Transverse colon (tissue), 4 donors: ENCODE data around the gene ZFPL1. TPM values are rescaled to one million over a fixed set of nuclear protein-coding genes. Genes with fewer than 3 reads are reported as not detected.

Experiments used
- DNase-seq: peaks from one replicate; pipeline ENCODE4 v3.0.0-alpha.2; 2019
- H3K27ac ChIP-seq, 4 donors: fragments of 200-600 bp; sonication (generic); 2 replicates each; pipeline ENCODE4 v1.5.1; 2016 to 2018; ENCODE audit warnings: inconsistent platforms in 4 of 4
- H3K27me3 ChIP-seq: fragments of 200-600 bp; sonication (generic); 2 replicates; pipeline ENCODE4 v1.5.1; 2017; ENCODE audit warnings: inconsistent platforms
- H3K36me3 ChIP-seq, 4 donors: fragments of 200-600 bp; sonication (generic); 2 replicates each; pipeline ENCODE4 v1.5.1; 2017 to 2019; ENCODE audit warnings: inconsistent platforms in 4 of 4
- H3K4me1 ChIP-seq, 4 donors: fragments of 200-600 bp; sonication (generic); 2 replicates each; pipeline ENCODE4 v1.5.1; 2017 to 2020; ENCODE audit warnings: inconsistent platforms in 4 of 4
- H3K4me3 ChIP-seq, 4 donors: fragments of 200-600 bp; sonication (generic); 1 replicate in 1 of 4; 2 replicates in 3 of 4; pipeline versions ENCODE4 v1.5.1 to v1.6.1; 2017 to 2019; ENCODE audit warnings: inconsistent platforms in 4 of 4
- H3K9me3 ChIP-seq, 2 donors: fragments of 200-600 bp; sonication (generic); 2 replicates each; pipeline ENCODE4 v1.5.1; 2017 to 2019; ENCODE audit warnings: inconsistent platforms in 2 of 2
- EP300 ChIP-seq: sonication (generic); formaldehyde crosslinking; IDR thresholded peaks from one replicate; pipeline ENCODE4 v1.6.1; 2017; ENCODE audit warnings: antibody characterized with exemption, low read depth
- POLR2A ChIP-seq: fragments of 450-650 bp; IDR thresholded peaks from one replicate; pipeline ENCODE4 v1.6.1; 2016; ENCODE audit warnings: antibody characterized with exemption, mild to moderate bottlenecking, moderate library complexity
- POLR2AphosphoS5 ChIP-seq, 3 donors: sonication (generic); formaldehyde crosslinking; IDR thresholded peaks; one replicate each; pipeline ENCODE4 v1.6.1; 2016; ENCODE audit warnings: antibody characterized with exemption in 3 of 3
- WGBS, 2 donors: methylation state at CpG; one replicate each; pipeline ENCODE4 v1.1.5; 2018; ENCODE audit warnings: low coverage in 1 of 2; 5-methylcytosine and 5-hydroxymethylcytosine counted together
- in situ Hi-C, 4 donors: fragments of 200-750 bp; cut with MboI; loops; one replicate each; pipeline versions ENCODE4 v1.15.0 to v1.15.1; 2017; ENCODE audit warnings: low sequenced_read_pairs in 3 of 4, low pct_ligation_motif_present in 1 of 4, low pct_unique_long_range_greater_than_20kb in 1 of 4
- intact Hi-C: fragments of 100-400 bp; cut with DNase I; formaldehyde crosslinking; loops from one replicate; pipeline ENCODE4 v1.15.1; 2023; ENCODE audit warnings: low total_unique reads
- total RNA-seq, 4 donors: library from RNA; depleted of rRNA; stranded (reverse); fragments of >200 nt; gene quantifications; one replicate each; pipeline ENCODE4 v1.1.0, GENCODE V29; 2016
- TF ChIP-seq, protein P1 (sequence below), 5 experiments: fragments of 200-600 bp in 3 of 5; fragments of 450-650 bp in 2 of 5; sonication (generic) in 3 of 5; IDR thresholded peaks; 1 replicate in 2 of 5; 2 replicates in 3 of 5; pipeline ENCODE4 v1.5.1; 2016 to 2017; ENCODE audit warnings: antibody characterized with exemption in 5 of 5, inconsistent platforms in 3 of 5, mild to moderate bottlenecking in 2 of 5, moderate library complexity in 1 of 5

ZFPL1 gene
- total RNA-seq, 4 donors from 2014 or later = 44.5 to 105 (median 64.2) TPM

DNA sequence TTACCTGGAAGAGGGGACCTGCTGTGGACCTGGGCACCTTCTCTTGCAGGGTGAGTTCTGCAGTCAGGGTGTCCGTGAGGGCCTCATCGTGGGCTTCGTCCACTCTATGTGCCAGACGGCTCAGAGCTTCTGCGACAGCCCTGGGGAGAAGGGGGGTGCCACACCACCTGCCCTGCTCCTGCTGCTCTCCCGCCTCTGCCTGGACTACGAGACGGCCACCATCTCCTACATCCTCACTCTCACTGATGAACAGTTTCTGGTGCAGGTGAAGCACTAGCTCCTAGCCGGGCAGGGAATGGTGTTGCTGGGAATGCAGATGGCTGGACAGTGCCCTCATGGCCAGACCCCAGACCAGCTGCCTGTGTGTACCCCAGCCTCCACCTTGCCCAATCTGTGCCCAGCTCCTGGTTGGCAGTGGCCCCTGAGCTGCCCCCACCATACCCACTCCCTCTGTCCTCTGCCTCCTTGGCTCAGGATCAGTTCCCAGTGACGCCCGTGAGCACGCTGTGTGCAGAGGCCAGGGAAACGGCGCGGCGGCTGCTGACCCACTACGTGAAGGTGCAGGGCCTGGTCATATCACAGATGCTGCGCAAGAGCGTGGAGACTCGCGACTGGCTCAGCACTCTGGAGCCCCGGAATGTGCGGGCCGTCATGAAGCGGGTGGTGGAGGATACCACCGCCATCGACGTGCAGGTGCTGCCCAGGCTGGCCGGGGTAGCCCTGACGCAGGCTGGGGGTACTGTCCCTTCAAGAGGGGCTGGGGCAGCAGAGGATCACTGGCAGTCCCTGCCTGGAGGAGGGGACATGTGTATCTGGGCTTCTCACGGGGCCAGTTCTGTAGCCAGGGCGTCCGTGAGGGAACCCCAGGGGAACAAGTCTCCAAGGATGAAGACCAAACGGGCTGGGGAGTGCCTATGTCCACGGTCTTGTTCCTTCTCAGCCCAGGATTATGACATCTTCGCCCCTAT is 25.5 kb downstream of the ZFPL1 start:
- no peak for DNase-seq
- intact Hi-C loops = loop anchor here (5.0 kb wide), 1 partner anchor 97 kb away; the partner anchor contains the start of gene ARL2
- TF ChIP-seq, protein P1, sequence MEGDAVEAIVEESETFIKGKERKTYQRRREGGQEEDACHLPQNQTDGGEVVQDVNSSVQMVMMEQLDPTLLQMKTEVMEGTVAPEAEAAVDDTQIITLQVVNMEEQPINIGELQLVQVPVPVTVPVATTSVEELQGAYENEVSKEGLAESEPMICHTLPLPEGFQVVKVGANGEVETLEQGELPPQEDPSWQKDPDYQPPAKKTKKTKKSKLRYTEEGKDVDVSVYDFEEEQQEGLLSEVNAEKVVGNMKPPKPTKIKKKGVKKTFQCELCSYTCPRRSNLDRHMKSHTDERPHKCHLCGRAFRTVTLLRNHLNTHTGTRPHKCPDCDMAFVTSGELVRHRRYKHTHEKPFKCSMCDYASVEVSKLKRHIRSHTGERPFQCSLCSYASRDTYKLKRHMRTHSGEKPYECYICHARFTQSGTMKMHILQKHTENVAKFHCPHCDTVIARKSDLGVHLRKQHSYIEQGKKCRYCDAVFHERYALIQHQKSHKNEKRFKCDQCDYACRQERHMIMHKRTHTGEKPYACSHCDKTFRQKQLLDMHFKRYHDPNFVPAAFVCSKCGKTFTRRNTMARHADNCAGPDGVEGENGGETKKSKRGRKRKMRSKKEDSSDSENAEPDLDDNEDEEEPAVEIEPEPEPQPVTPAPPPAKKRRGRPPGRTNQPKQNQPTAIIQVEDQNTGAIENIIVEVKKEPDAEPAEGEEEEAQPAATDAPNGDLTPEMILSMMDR (IDR thresholded peaks at IDR 0.05) = no peak
- Histone ChIP-seq H3K9me3 (no peaks in the 10 kb centered on the region), H3K27ac (no peak overlapping the region), H3K4me3 (no peak overlapping the region), H3K4me1 (peaks cover 8 to 32% (median 19%) of the 10 kb centered on the region in 4 donors), H3K36me3 (peaks cover 0 to 11% (median 3%) of the 10 kb centered on the region in 4 donors), H3K27me3 (no peaks in the 10 kb centered on the region)
- 89% methylated on average over 34 of the region's 36 CpGs; no CpG with 5 or more reads in 1 of the 2 donors for WGBS, 2 donors
- in situ Hi-C loops = no loop called here

GRCh38 chr11:65110354-65110861 is 26.4 kb downstream of the ZFPL1 start:
- Histone ChIP-seq H3K27me3 (no peaks in the 10 kb centered on the region), H3K27ac (peak overlapping the region; percentile 3 to 85 (median 80)), H3K4me1 (peaks cover 8 to 32% (median 19%) of the 10 kb centered on the region in 4 donors), H3K9me3 (no peaks in the 10 kb centered on the region), H3K36me3 (peaks cover 0 to 11% (median 3%) of the 10 kb centered on the region in 4 donors), H3K4me3 (no peak overlapping the region)
- in situ Hi-C loops (no loop called here), intact Hi-C loops (loop anchor here (5.0 kb wide), 1 partner anchor 98 kb away; the partner anchor contains the start of gene ARL2)
- WGBS, 2 donors = 11% methylated on average over 15 of the region's 18 CpGs; no CpG with 5 or more reads in 1 of the 2 donors
- DNase-seq = peak; percentile 94
- TF ChIP-seq POLR2A (peak; percentile 26), POLR2AphosphoS5 (IDR thresholded peaks at IDR 0.05) (no peak), EP300 (no peak)
- TF ChIP-seq, protein P1 (IDR thresholded peaks at IDR 0.05) = peak; percentile 98 to 100 (median 100)

DNA sequence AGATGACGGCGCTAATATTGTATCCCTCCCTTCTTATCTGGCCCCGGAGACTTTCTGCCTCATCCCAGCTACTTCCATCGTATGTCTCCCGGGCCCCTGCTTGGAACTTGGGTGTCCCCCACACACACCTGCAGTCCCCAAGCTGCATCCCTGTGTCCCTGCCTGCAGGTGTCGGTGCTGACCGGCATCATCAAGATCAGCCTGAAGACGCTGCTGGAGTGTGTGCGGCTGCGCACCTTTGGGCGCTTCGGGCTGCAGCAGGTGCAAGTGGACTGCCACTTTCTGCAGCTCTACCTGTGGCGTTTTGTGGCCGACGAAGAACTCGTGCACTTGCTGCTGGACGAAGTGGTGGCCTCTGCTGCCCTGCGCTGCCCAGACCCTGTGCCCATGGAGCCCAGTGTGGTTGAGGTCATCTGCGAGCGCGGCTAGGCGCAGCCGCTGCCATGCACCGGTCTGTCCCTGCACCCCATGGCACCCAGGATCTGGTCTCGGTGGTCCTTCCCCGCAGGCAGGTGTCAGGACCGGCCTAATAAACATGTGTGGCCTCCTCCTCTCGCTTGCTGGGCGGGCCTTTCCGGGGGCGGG is 27.2 kb downstream of the ZFPL1 start:
- Histone ChIP-seq H3K36me3 (peaks cover 0 to 11% (median 3%) of the 10 kb centered on the region in 4 donors), H3K27ac (peak overlapping the region; percentile 3 to 85 (median 80)), H3K4me1 (peaks cover 13 to 39% (median 25%) of the 10 kb centered on the region in 4 donors), H3K27me3 (no peaks in the 10 kb centered on the region), H3K4me3 (peak overlapping the region in 2 of 4 donors; percentile 48 to 57), H3K9me3 (no peaks in the 10 kb centered on the region)
- 53 to 67% methylated on average over 1 to 25 of the region's 31 CpGs for WGBS, 2 donors
- in situ Hi-C loops = no loop called here
- intact Hi-C loops = loop anchor here (5.0 kb wide), 1 partner anchor 99 kb away; the partner anchor contains the start of gene ARL2
- DNase-seq = no peak
- TF ChIP-seq POLR2A = no peak
- TF ChIP-seq, protein P1 (IDR thresholded peaks at IDR 0.05) = no peak
- TF ChIP-seq EP300 = no peak
- TF ChIP-seq POLR2AphosphoS5 (IDR thresholded peaks at IDR 0.05) = no peak
